ENCODE data around the gene AMBN.
A peak's percentile ranks its signal among the peaks of the same experiment; 100 is the strongest.
"Not testable (repeated sequence)": the region's sequence is repeated elsewhere in the genome, so short reads cannot be mapped to it uniquely, and the experiment has no call there.

Gene AMBN

GRCh38 chr4:70613306-70614183, 21.5 kb downstream of the AMBN start:
- no peak for DNase-seq

DNA sequence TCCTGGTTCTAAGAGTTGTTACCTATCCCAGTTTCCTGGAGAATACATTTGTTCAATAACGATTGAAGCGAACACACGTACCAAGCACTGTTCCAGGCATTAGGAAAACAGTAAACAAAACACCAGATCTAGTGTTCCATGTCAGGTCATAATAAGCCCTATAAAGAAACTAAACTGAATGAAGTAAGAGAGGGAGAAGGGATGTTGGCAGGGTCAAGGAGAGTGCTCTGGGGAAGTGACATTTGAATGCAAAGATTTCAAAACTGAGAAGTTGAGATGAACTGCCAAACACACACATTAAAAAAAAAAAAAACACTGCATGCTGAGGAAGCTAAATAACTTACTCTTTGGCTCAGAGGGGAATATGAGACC, 22.1 kb downstream of the AMBN start:
- peak; percentile 15 to 59 (median 40) for DNase-seq

- no peak for DNase-seq
Observed at GRCh38 chr4:70619288-70619687, 27.2 kb downstream of the AMBN start.

DNA sequence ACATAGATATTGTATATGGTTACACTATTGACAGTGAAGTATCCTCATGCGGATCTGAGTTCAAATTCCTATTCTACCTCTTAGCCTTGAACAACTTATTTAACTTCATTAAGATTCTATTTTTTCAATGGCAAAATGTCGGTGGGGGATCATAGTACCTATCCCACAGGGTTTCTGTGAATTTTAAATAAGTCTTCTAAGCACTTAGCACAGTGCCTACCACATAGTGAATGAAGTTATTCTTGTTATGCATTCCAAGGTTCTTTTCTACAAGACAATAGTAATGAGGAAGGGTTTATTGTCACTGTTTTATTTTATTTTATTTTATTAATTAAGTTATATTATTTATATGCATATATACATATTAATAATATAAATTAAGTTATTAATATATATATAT, 27.7 kb downstream of the AMBN start:
- DNase-seq: no peak

DNA sequence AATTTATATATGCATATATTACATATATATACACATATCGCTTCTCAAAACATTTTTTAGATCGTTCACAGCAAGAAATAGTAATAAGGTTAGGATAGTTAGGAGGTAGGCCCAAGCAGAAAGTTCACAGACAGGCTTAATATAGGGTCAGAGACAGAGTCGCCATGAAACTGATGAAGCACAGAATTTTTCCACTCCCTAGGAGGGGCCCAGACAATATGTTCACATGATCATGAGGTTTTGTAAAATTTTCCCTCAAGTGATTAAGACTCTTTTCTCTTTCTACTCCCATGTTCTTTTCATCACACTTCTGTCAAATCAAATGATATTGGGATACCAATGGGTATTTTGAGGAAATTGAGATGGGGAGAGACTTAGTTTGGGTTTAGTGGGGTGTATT, 31.3 kb downstream of the AMBN start:
- no peak for DNase-seq

GRCh38 chr4:70624226-70624793, 32.3 kb downstream of the AMBN start:
- no peak for DNase-seq

DNA sequence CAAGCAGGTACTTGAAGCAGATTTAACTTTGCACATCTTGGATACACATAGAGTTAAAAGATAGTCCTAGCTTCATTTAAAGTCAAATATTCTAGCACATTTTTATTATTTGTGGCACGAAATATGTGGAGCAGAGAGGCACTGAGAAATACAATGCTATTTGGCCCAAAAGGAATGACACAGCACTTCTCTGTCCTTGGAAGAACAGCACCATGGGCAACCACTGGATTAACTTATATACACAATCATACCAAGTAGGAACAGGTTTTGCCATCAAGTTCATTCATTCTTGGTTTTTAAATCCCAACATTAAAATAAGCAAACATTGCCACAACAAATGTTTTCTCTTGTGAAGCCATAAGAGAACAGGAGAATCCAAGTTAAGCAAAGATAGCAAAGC, 35.6 kb downstream of the AMBN start:
- DNase-seq: no peak

GRCh38 chr4:70628444-70628843, 36.4 kb downstream of the AMBN start, which contains the start of gene ENAM:
ENAM (plus strand) TSS chr4:70628744; CDS start chr4:70629501, 757 bp downstream.
- no peak for DNase-seq

GRCh38 chr4:70629469-70630090, 37.5 kb downstream of the AMBN start:
- no peak for DNase-seq

DNA sequence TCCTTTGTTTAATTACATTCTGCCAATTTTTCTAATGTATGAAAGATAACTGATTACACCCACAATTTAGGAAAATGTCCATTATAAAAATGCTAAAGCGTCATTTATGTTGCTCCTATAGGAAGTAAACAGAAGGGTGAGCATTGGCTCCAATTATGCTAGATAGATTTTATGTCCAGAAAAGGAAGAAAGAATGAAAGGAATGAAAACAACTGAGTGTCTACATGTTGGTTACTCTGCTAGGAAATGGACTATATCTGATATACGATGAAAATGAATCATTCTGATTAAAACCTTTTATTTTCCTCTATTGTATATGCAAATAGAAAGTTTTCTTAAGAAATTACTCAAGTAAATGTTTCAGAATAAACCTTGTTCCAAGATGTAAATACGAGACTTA, 38.1 kb downstream of the AMBN start:
- DNase-seq: no peak

DNA sequence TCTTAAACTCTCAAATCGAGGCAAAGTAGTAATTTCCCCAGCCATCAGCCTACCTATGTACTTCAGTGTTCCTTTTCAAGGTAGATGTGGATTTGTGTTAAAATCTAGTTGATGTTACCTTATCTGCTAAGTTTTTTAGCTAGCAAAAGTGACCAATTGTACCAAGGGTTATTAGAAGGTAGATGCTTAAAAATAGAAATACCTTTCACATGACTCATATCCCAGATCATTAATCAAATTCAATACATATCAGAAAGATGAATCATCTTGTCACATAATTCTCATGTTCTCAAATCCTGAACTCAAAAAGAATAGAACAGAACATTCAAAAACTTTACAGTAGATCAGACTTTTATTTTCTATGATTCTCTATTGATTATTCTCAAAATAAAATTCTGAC, 40.0 kb downstream of the AMBN start:
- no peak for DNase-seq

GRCh38 chr4:70634482-70634881, 42.4 kb downstream of the AMBN start:
- no peak for DNase-seq

GRCh38 chr4:70637239-70637913, 45.3 kb downstream of the AMBN start:
- DNase-seq: no peak

GRCh38 chr4:70640192-70640591, 48.1 kb downstream of the AMBN start:
- DNase-seq: no peak

DNA sequence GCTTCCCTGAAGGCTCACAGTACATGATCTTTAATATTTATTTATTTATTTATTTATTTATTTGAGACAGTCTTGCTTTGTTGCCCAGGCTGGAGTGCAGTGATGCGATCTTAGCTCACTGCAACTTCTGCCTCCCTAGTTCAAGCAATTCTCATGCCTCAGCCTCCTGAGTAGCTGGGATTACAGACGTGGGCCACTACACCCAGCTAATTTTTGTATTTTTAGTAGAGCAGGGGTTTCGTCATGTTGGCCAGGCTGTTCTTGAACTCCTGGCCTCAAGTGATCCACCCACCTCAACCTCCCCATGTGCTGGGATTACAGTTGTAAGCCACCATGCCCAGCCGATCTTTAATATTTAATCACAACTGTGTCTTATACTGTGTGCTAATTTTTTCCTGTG, 58.7 kb downstream of the AMBN start:
- not testable (repeated sequence) for DNase-seq

- DNase-seq: peak; percentile 4 to 65 (median 33)
Observed at GRCh38 chr4:70651864-70652506, 59.9 kb downstream of the AMBN start.

GRCh38 chr4:70654605-70655011, 62.6 kb downstream of the AMBN start:
- DNase-seq: no peak

All from suppressor macrophage (primary cell).